ELF-1 (cell line): ENCODE results near the gene SOX9.
"Not testable (repeated sequence)": the region's sequence is repeated elsewhere in the genome, so short reads cannot be mapped to it uniquely, and the experiment has no call there.

Source experiments
- DNase-seq: peaks from one replicate; pipeline ENCODE4 v3.0.0-alpha.2; 2016; ENCODE audit warnings: low read depth, low spot score

SOX9 gene

GRCh38 chr17:72111336-72111923 is 9.4 kb upstream of the SOX9 start:
- no peak for DNase-seq

DNA sequence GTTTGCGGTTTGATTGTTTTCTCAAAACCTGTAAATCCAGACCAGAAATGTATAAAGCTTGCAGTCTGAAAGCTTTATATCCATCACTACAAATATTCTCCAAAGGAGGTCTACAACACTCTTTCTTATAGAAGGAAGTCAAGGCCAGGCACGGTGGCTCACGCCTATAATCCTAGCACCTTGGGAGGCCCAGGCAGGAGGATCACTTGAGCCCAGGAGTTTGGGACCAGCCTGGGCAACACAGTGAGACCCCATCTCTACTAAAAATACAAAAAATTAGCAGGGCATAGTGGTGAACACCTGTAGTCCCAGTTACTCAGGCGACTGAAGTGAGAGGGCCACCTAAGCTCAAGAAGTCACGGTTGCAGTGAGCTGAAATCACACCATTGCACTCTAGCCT is 8.9 kb upstream of the SOX9 start:
- DNase-seq, result not testable (repeated sequence)

GRCh38 chr17:72113751-72114150 is 7.1 kb upstream of the SOX9 start:
- no peak for DNase-seq

- DNase-seq, result peak; percentile 53
Observed at GRCh38 chr17:72115781-72116525, 4.9 kb upstream of the SOX9 start.

DNA sequence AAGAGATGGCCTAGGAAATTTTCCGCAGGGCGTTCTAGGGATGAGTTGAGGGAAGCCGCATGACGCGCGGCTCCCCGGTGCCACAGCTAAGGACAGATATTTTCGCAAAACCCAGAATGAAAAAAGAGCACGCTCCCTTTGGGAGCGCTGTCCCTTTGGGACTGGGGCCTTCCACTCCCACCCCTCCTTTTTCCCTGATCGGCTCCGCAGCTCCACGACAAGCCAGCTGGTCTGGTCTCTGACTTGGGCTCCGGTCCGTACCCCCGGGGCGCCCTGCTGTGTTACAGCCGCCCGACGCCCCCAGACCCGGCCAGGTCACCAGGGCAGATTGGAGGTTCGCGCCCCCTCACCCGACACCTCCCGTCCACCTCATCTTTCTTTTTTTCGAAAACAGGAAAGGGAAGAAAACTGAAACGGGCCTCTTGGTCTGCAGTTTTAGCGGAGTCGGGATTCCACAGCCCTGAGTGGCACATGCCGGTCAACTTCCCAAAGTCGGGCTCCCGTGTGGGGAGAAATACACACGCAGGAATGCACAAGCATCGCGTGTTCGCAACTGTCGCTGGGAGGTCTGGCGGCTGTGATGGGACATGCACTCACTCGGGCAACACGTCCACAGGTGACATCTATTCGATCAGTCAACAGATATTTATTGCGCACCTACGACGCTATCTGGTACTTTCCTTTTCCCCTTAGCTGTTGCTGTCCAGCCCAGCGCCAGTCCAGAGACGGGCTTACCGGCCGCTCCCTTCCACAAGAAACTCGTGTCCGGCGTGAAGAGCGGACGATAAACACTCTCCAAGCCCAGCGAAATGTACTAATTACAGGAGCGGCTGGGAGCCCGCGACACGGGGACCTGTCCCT is 3.9 kb upstream of the SOX9 start:
- DNase-seq, result peak; percentile 31

DNA sequence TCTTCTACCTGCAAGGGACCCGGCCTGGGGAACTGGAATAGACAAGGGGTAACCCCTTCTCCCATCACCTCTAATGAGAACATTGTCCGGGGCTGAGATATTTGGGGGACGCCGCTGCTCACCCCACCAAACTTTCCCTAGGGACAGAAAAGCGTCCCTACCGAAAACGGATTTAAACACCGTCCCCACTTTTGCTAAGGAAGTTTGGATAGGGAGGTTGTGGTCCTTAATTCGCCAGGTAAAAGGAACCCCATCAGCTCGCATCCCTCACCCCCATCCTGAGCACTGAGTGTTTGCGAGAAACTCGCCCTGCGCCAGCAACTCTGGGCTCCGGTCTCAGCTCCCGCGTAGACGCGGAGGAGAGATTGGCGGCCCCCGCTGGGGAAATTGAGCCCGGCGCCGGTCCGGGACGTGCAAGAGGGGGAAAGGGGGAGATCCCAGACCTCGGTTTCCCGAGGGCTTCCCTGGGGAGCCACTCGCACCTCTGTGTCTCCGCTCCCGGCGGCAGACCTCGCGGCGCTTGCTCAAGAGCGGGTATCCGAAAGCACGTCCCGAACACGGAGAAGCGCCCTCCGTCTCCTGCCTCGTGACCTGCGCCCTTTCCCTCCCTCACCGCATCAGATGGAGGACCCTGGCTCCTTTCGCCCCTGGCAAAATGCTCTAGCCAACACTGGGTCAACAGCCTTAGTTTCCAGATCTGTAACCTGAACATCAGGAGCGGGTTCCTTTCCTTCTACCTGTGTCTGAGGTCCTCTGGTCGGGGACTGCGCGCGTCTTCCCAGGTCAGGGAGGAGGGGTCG is 3.1 kb upstream of the SOX9 start:
- DNase-seq, result peak; percentile 59

DNA sequence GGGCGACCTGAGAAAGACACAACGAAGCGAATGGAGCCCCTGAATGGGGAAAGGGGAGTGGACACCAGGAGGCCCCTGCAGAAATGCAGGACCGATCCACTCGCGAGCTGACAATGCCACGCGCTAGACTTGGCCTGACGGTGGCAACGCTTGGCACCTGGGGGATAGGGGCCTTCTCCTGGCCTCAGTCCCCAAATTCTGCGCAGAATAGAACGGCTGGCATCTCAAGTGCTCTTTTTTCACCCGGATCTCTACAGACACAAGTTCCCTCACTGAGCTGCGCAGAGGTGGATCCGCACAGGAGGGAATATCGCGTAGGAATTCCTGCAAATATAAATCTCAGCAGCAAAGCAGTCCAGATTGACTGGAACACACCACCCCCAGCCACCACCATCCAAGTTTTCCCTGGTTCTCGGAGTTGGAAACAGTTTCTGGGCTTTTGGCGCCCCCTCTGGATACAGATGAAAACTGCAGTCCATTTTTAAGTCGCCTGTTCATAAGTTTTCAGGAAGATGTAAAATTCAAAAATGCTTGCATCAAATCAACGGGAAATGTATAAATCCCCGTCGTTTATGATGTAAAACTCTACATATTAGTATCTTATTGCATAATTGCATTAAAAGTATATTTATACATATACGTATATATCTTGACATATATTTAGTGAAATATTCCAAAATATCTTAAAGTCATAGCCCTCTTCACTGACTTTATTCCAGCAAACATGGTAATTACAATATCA is 2.3 kb upstream of the SOX9 start:
- peak; percentile 72 for DNase-seq

DNA sequence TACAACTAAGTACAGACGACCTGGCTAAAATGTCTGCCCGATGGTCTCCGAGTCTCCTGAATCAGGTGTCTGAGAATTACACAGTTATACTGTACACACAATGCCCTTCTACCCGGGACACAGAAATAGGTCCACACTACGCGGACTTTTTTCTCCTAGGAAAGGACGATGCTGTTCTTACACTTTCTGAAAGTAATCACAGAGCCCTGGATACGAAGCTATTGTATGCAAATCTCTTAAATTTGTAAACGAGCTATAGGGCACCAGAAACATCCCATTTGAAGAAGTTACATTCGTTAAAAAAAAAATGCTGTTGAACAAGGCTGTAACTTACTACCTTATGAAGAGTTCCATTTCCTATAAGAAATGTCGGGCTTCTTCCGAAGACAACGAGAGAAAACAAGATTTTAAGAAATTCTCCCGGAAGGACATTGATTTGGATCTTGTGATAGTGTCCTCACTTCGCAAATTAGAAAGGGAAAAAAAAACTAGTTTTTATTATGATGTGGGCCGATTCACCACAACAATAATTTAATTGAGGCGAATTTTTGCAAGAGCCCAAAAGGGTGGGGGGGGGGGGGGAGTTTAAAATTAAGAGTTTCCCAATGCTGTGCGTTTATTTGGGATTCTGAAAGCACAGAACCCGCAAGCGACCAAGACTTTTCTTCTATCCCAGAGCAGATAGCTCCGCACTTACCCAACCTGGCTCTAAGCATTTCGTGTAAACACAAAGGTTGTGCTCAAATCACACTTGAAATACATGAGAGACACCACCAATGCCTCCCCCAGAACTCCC is 1.5 kb upstream of the SOX9 start:
- no peak for DNase-seq

GRCh38 chr17:72119873-72120641 is 763 bp upstream of the SOX9 start:
- DNase-seq, result peak; percentile 66

DNA sequence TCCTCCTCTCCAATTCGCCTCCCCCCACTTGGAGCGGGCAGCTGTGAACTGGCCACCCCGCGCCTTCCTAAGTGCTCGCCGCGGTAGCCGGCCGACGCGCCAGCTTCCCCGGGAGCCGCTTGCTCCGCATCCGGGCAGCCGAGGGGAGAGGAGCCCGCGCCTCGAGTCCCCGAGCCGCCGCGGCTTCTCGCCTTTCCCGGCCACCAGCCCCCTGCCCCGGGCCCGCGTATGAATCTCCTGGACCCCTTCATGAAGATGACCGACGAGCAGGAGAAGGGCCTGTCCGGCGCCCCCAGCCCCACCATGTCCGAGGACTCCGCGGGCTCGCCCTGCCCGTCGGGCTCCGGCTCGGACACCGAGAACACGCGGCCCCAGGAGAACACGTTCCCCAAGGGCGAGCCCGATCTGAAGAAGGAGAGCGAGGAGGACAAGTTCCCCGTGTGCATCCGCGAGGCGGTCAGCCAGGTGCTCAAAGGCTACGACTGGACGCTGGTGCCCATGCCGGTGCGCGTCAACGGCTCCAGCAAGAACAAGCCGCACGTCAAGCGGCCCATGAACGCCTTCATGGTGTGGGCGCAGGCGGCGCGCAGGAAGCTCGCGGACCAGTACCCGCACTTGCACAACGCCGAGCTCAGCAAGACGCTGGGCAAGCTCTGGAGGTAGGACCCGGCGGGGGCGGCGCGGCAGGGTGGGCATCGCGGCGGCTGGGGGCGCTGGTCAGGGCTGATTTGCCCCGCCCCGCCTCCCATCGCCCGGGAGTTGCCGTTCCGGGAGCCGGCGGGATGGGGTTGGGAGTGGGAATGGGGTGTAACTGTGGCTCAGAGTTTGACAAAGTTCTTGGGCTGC is 567 bp downstream of the SOX9 start:
- DNase-seq, result peak; percentile 54

GRCh38 chr17:72122010-72122764 is 1.4 kb downstream of the SOX9 start:
- DNase-seq, result peak; percentile 30

DNA sequence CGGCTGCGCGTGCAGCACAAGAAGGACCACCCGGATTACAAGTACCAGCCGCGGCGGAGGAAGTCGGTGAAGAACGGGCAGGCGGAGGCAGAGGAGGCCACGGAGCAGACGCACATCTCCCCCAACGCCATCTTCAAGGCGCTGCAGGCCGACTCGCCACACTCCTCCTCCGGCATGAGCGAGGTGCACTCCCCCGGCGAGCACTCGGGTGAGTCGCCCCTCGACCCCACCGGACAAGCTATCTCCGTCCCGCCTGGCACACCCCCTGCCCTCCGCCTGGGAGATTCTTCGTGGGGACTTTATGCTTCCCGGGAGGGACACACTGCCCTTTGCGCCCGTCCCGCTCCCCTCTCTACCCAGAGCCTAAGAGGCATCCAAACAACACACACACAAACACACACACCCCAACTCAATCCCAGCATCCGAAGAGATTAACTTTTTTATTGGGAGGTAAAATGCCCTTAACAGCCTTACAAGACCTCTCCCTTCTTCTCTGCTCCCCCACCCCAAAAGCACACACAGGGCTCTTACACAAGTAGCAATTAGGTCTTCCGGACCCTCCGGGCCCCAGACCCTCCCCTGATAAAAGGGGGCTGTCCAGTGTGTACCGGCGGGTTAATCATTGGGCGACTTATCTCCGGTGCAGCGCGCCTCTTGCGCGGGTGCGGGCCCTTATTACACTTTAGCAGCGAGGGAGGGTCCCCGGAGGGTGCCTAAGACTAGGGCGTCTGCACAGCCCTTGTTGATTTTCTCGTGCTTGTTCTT is 2.1 kb downstream of the SOX9 start:
- peak; percentile 44 for DNase-seq

- DNase-seq, result peak; percentile 41
Observed at GRCh38 chr17:72123530-72124437, 3.0 kb downstream of the SOX9 start.

- no peak for DNase-seq
Observed at GRCh38 chr17:72124438-72124775, 3.6 kb downstream of the SOX9 start.

- DNase-seq, result peak; percentile 39
Observed at GRCh38 chr17:72125226-72125651, 4.4 kb downstream of the SOX9 start.

DNA sequence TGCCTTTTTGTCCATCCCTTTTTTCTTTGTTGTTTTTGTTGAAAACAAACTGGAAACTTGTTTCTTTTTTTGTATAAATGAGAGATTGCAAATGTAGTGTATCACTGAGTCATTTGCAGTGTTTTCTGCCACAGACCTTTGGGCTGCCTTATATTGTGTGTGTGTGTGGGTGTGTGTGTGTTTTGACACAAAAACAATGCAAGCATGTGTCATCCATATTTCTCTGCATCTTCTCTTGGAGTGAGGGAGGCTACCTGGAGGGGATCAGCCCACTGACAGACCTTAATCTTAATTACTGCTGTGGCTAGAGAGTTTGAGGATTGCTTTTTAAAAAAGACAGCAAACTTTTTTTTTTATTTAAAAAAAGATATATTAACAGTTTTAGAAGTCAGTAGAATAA is 4.9 kb downstream of the SOX9 start:
- DNase-seq, result no peak
